SU-DHL-6 (cell line): Measurements from ENCODE around the gene MED1.
"Not testable (repeated sequence)": the region's sequence is repeated elsewhere in the genome, so short reads cannot be mapped to it uniquely, and the experiment has no call there.

ENCODE experiments used
- H2AFZ ChIP-seq: fragments of 200-600 bp; sonication (generic); 2 replicates; pipeline ENCODE4 v1.6.1; 2014; ENCODE audit warnings: low read depth, mild to moderate bottlenecking, moderate library complexity, mixed read lengths, antibody characterized with exemption, low read length; ENCODE audit not compliant: severe bottlenecking
- H3F3A ChIP-seq: fragments of 200-600 bp; shearing (Covaris generic); 2 replicates; pipeline ENCODE4 v1.6.0; 2016; ENCODE audit warnings: antibody characterized with exemption, mild to moderate bottlenecking; ENCODE audit not compliant: insufficient read depth
- H3K27ac ChIP-seq: fragments of 200-600 bp; sonication (generic); 2 replicates; pipeline ENCODE4 v1.5.1; 2016; ENCODE audit warnings: low read depth, mild to moderate bottlenecking, low read length, moderate library complexity, mixed read lengths
- H3K27me3 ChIP-seq: fragments of 200-600 bp; sonication (generic), shearing (Covaris generic); 2 replicates; pipeline ENCODE4 v1.6.0; 2014; ENCODE audit warnings: mild to moderate bottlenecking, low read length
- H3K36me3 ChIP-seq: fragments of 200-600 bp; sonication (generic); 2 replicates; pipeline ENCODE4 v1.6.1; 2014; ENCODE audit warnings: mild to moderate bottlenecking, low read length, mixed read lengths
- H3K4me2 ChIP-seq: fragments of 300-600, 200-600 bp; shearing (Covaris generic), sonication (generic); 2 replicates; pipeline ENCODE4 v1.6.0; 2014; ENCODE audit warnings: low read length, low read depth, mild to moderate bottlenecking; ENCODE audit not compliant: poor library complexity, severe bottlenecking
- H3K4me3 ChIP-seq: fragments of 200-600 bp; sonication (generic); 2 replicates; pipeline ENCODE4 v1.5.1; 2014; ENCODE audit warnings: antibody characterized with exemption, low read length, mild to moderate bottlenecking, mixed read lengths; ENCODE audit not compliant: insufficient read depth, poor library complexity, severe bottlenecking
- H3K79me2 ChIP-seq: fragments of 200-600 bp; sonication (generic); 2 replicates; pipeline ENCODE4 v1.6.1; 2014; ENCODE audit warnings: mild to moderate bottlenecking, low read length, moderate library complexity; ENCODE audit not compliant: insufficient read depth
- H3K9ac ChIP-seq: fragments of 200-600 bp; sonication (generic); 2 replicates; pipeline ENCODE4 v1.7.0; 2014; ENCODE audit warnings: mild to moderate bottlenecking, low read length
- H3K9me2 ChIP-seq: fragments of 200-600 bp; sonication (generic); replicated peaks from 2 replicates; pipeline ENCODE4 v1.6.1; 2014; ENCODE audit warnings: low read length; ENCODE audit not compliant: insufficient read depth
- H3K9me3 ChIP-seq: fragments of 200-600 bp; sonication (generic); 2 replicates; pipeline ENCODE4 v1.6.1; 2014; ENCODE audit warnings: low read length, mixed read lengths; ENCODE audit not compliant: insufficient read depth
- H4K20me1 ChIP-seq: fragments of 200-600 bp; sonication (generic); 2 replicates; pipeline ENCODE4 v1.6.1; 2014; ENCODE audit warnings: low read depth, mild to moderate bottlenecking, antibody characterized with exemption, low read length, moderate library complexity, mixed read lengths
- CTCF ChIP-seq: fragments of 200-600 bp; sonication (generic); IDR thresholded peaks from one replicate; pipeline ENCODE4 v1.5.1; 2017; ENCODE audit warnings: antibody characterized with exemption, mild to moderate bottlenecking, low read length, moderate library complexity; ENCODE audit not compliant: insufficient read depth, poor library complexity, severe bottlenecking
- EZH2phosphoT487 ChIP-seq: fragments of 200-600 bp; sonication (generic), shearing (Covaris generic); conservative IDR thresholded peaks from 2 replicates; pipeline ENCODE4 v1.6.1; 2018; ENCODE audit warnings: mild to moderate bottlenecking, antibody characterized with exemption, low read length, moderate library complexity, mixed read lengths

MED1 gene

DNA sequence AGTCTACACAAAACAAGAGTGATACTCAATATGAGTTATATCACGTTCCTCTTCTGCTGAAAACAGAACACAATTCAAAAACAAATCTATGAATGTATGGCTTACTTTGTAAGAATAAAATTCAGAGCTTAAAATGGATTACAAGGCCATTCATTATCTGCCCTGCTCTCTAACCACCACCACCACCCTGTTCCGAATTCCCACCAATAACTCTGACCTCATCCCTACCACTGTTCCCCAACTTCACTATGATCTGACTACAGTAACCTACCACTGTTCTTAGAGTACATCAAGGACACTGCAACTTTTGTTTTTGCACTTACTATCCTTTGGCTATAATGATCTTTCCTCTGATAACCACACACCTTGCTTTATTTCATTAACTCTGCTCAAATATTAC lies 70.9 kb downstream of the MED1 start:
- no peaks in the 10 kb centered on the region for H3K79me2 ChIP-seq
- no peaks in the 10 kb centered on the region for H4K20me1 ChIP-seq
- no peak overlapping the region for H3K4me2 ChIP-seq

DNA sequence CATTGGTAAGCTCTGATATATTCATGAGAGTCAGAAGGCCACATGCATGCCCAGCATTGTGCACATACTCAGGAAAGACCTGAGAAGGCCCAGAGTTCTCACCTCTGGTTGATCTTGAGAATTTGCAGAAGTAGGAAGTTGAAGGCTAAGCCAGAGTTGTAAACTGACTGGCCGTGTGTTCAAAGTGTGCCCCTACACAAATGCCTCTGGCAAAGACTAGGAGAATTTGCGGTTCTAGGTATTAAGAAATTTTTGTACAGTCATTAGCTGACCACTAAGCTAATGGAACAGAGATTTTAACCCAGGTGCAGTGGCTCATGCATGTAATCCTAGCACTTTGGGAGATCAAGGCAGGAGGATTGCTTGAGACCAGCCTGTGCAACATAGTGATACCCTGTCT lies 74.6 kb downstream of the MED1 start:
- no peaks in the 10 kb centered on the region for H4K20me1 ChIP-seq
- no peaks in the 10 kb centered on the region for H3K79me2 ChIP-seq
- no peaks in the 10 kb centered on the region for H3K36me3 ChIP-seq
- H3K4me2 ChIP-seq, result no peak overlapping the region
- no peak overlapping the region for H3K27ac ChIP-seq
- TF ChIP-seq EZH2phosphoT487, result no peak
- no peak for TF ChIP-seq CTCF
- no peak overlapping the region for H2AFZ ChIP-seq
- no peaks in the 10 kb centered on the region for H3K9me2 ChIP-seq
- H3K27me3 ChIP-seq, result no peaks in the 10 kb centered on the region
- no peaks in the 10 kb centered on the region for H3K9me3 ChIP-seq
- no peak overlapping the region for H3K9ac ChIP-seq
- H3F3A ChIP-seq, result no peaks in the 10 kb centered on the region
- no peak overlapping the region for H3K4me3 ChIP-seq

More for the DNA sequence above, 70.9 kb downstream of the MED1 start:
- no peaks in the 10 kb centered on the region for H3F3A ChIP-seq
- H3K27me3 ChIP-seq, result no peaks in the 10 kb centered on the region
- H2AFZ ChIP-seq, result no peak overlapping the region
- H3K36me3 ChIP-seq, result no peaks in the 10 kb centered on the region
- no peak overlapping the region for H3K27ac ChIP-seq
- no peak overlapping the region for H3K9ac ChIP-seq
- no peak for TF ChIP-seq EZH2phosphoT487
- TF ChIP-seq CTCF, result no peak
- no peaks in the 10 kb centered on the region for H3K9me3 ChIP-seq
- H3K9me2 ChIP-seq, result no peaks in the 10 kb centered on the region
- H3K4me3 ChIP-seq, result no peak overlapping the region

GRCh38 chr17:39367805-39368204 lies 83.3 kb downstream of the MED1 start:
- H3K9ac ChIP-seq, H3K27ac ChIP-seq, H3K79me2 ChIP-seq, H3K4me2 ChIP-seq, H3K4me3 ChIP-seq, H2AFZ ChIP-seq, H4K20me1 ChIP-seq, H3K9me3 ChIP-seq, H3F3A ChIP-seq, H3K9me2 ChIP-seq, H3K36me3 ChIP-seq, H3K27me3 ChIP-seq: not testable (repeated sequence)

GRCh38 chr17:39365872-39366271 lies 85.2 kb downstream of the MED1 start:
- Histone ChIP-seq H3K27me3 (no peaks in the 10 kb centered on the region), H3F3A (no peaks in the 10 kb centered on the region), H3K79me2 (no peaks in the 10 kb centered on the region), H3K4me3 (no peak overlapping the region), H3K9ac (no peak overlapping the region), H3K27ac (no peak overlapping the region), H2AFZ (no peak overlapping the region), H3K36me3 (no peaks in the 10 kb centered on the region), H3K9me2 (no peaks in the 10 kb centered on the region), H3K9me3 (no peaks in the 10 kb centered on the region), H4K20me1 (0 out of 2 replicates have a peak, but pooled peaks cover 8% of the 10 kb centered on the region), H3K4me2 (no peak overlapping the region)
- TF ChIP-seq CTCF (no peak), EZH2phosphoT487 (no peak)
